ENCODE data around the gene SLK.

DNA sequence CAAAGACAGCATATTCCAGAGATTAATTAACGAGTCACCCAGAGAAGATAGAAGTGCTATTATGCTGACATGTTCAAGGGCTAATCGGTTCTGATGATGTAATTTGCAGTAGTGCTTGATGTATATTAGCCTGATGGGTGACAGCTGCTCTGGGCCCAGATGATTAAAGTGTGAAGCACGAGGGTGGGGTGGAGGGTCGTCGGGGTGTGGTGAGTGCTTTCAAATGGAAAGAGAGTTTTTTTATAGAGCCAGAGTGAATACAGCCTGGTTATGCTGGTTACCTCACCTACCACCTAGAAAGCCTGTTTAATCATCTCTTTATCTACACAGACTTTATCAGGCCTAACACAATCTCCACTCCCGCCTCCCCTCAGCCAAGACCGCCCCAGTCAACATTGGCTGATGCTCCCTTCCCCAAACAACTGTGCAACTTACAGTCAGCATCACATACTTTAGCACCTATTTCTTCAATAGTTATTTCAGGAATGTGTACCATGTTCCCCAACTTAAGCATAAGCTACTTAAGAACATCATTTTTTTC is 37.5 kb upstream of the SLK start:
- TF ChIP-seq, protein P1, sequence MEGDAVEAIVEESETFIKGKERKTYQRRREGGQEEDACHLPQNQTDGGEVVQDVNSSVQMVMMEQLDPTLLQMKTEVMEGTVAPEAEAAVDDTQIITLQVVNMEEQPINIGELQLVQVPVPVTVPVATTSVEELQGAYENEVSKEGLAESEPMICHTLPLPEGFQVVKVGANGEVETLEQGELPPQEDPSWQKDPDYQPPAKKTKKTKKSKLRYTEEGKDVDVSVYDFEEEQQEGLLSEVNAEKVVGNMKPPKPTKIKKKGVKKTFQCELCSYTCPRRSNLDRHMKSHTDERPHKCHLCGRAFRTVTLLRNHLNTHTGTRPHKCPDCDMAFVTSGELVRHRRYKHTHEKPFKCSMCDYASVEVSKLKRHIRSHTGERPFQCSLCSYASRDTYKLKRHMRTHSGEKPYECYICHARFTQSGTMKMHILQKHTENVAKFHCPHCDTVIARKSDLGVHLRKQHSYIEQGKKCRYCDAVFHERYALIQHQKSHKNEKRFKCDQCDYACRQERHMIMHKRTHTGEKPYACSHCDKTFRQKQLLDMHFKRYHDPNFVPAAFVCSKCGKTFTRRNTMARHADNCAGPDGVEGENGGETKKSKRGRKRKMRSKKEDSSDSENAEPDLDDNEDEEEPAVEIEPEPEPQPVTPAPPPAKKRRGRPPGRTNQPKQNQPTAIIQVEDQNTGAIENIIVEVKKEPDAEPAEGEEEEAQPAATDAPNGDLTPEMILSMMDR (IDR thresholded peaks at IDR 0.05; ENCODE audit: low read depth, low read length) = no peak
- no peak for TF ChIP-seq EZH2phosphoT487 (IDR thresholded peaks at IDR 0.05; ENCODE audit: low read depth)

Data from OCI-LY3 (cell line).